H9 (cell line): ENCODE measurements around the gene PTGFRN. TPM values are rescaled to one million over a fixed set of nuclear protein-coding genes. Genes with fewer than 3 reads are reported as not detected.

Source experiments
- DNase-seq: peaks from one replicate; pipeline ENCODE4 v3.0.0-alpha.2; 2017
- H2AFZ ChIP-seq: one replicate; pipeline ENCODE4 v1.6.1; 2013; ENCODE audit warnings: mild to moderate bottlenecking, low read length, control low read depth, moderate library complexity
- H2AK5ac ChIP-seq: 2 replicates; pipeline ENCODE4 v1.6.1; 2013; ENCODE audit warnings: low read length, control low read depth, mixed read lengths; ENCODE audit not compliant: insufficient read length
- H2BK120ac ChIP-seq: one replicate; pipeline ENCODE4 v1.6.1; 2013; ENCODE audit warnings: low read depth, mild to moderate bottlenecking, low read length, control low read depth, inconsistent platforms; ENCODE audit not compliant: poor library complexity, severe bottlenecking
- H2BK12ac ChIP-seq: 2 replicates; pipeline ENCODE4 v1.6.1; 2013; ENCODE audit warnings: low read length, control low read depth, mixed read lengths, low read depth; ENCODE audit not compliant: insufficient read length
- H2BK15ac ChIP-seq: 2 replicates; pipeline ENCODE4 v1.6.1; 2013; ENCODE audit warnings: low read depth, low read length, control low read depth
- H2BK20ac ChIP-seq: one replicate; pipeline ENCODE4 v1.6.1; 2013; ENCODE audit warnings: low read depth, mild to moderate bottlenecking, low read length, control low read depth, inconsistent platforms; ENCODE audit not compliant: poor library complexity, severe bottlenecking
- H2BK5ac ChIP-seq: 2 replicates; pipeline ENCODE4 v1.6.1; 2013; ENCODE audit warnings: low read length, control low read depth, mixed read lengths; ENCODE audit not compliant: insufficient read length
- H3K14ac ChIP-seq: 2 replicates; pipeline ENCODE4 v1.6.1; 2013; ENCODE audit warnings: low read length, control low read depth; ENCODE audit not compliant: insufficient read depth
- H3K18ac ChIP-seq: 2 replicates; pipeline ENCODE4 v1.6.1; 2013; ENCODE audit warnings: low read depth, mild to moderate bottlenecking, mixed read lengths, low read length, control low read depth; ENCODE audit not compliant: insufficient read length
- H3K23ac ChIP-seq: 2 replicates; pipeline ENCODE4 v1.6.1; 2013; ENCODE audit warnings: low read length, control low read depth, mixed read lengths, low read depth; ENCODE audit not compliant: insufficient read length
- H3K23me2 ChIP-seq: 2 replicates; pipeline ENCODE4 v1.6.1; 2013; ENCODE audit warnings: low read depth, mild to moderate bottlenecking, mixed read lengths, low read length, control low read depth; ENCODE audit not compliant: insufficient read length, poor library complexity, severe bottlenecking
- H3K27ac ChIP-seq: 2 replicates; pipeline ENCODE4 v1.5.1; 2013; ENCODE audit warnings: low read length, control low read depth, mixed read lengths, low read depth; ENCODE audit not compliant: insufficient read length
- H3K27me3 ChIP-seq: 2 replicates; pipeline ENCODE4 v1.6.1; 2013; ENCODE audit warnings: low read length, control low read depth, inconsistent platforms; ENCODE audit not compliant: insufficient read depth
- H3K4ac ChIP-seq: 2 replicates; pipeline ENCODE4 v1.6.1; 2013; ENCODE audit warnings: low read depth, mild to moderate bottlenecking, control low read depth, inconsistent platforms, low read length, moderate library complexity
- H3K4me1 ChIP-seq: 2 replicates; pipeline ENCODE4 v1.6.1; 2013; ENCODE audit warnings: low read length, control low read depth, inconsistent platforms; ENCODE audit not compliant: insufficient read depth
- H3K4me2 ChIP-seq: 2 replicates; pipeline ENCODE4 v1.6.1; 2013; ENCODE audit warnings: low read length, control low read depth, mixed read lengths; ENCODE audit not compliant: insufficient read length, insufficient read depth
- H3K56ac ChIP-seq: 2 replicates; pipeline ENCODE4 v1.6.1; 2013; ENCODE audit warnings: low read depth, mild to moderate bottlenecking, mixed read lengths, low read length, control low read depth; ENCODE audit not compliant: insufficient read length
- H3K79me1 ChIP-seq: 2 replicates; pipeline ENCODE4 v1.6.1; 2013; ENCODE audit warnings: low read depth, mild to moderate bottlenecking, moderate library complexity, low read length, control low read depth, inconsistent platforms; ENCODE audit not compliant: insufficient read depth, poor library complexity, severe bottlenecking
- H3K79me2 ChIP-seq: 2 replicates; pipeline ENCODE4 v1.6.1; 2013; ENCODE audit warnings: low read length, control low read depth, inconsistent platforms; ENCODE audit not compliant: insufficient read depth
- H3K9ac ChIP-seq: 2 replicates; pipeline ENCODE4 v1.6.1; 2013; ENCODE audit warnings: low read length, control low read depth, mixed read lengths; ENCODE audit not compliant: insufficient read length; ENCODE audit errors: extremely low read depth
- H3K9me3 ChIP-seq: one replicate; pipeline ENCODE4 v1.6.1; 2013; ENCODE audit warnings: low read depth, low read length, inconsistent platforms; ENCODE audit not compliant: control insufficient read depth
- H3T11ph ChIP-seq: one replicate; pipeline ENCODE4 v1.6.1; 2013; ENCODE audit warnings: mild to moderate bottlenecking, low read length, control low read depth, inconsistent platforms
- H4K20me1 ChIP-seq: one replicate; pipeline ENCODE4 v1.6.1; 2013; ENCODE audit not compliant: control insufficient read depth, insufficient read length, insufficient read depth
- H4K5ac ChIP-seq: 2 replicates; pipeline ENCODE4 v1.6.1; 2013; ENCODE audit warnings: low read depth, mild to moderate bottlenecking, mixed read lengths, low read length, control low read depth; ENCODE audit not compliant: insufficient read length
- H4K8ac ChIP-seq: replicated peaks from 2 replicates; pipeline ENCODE4 v1.6.1; 2013; ENCODE audit warnings: low read length, control low read depth, mixed read lengths, low read depth; ENCODE audit not compliant: insufficient read length
- H4K91ac ChIP-seq: 2 replicates; pipeline ENCODE4 v1.6.1; 2013; ENCODE audit warnings: low read depth, mild to moderate bottlenecking, moderate library complexity, mixed read lengths, low read length, control low read depth; ENCODE audit not compliant: insufficient read length
- H3K27ac Mint-ChIP-seq, 3 experiments: 2 replicates in 2 of 3; 3 replicates in 1 of 3; pipeline ENCODE4 v1.8.0; 2020 to 2021; ENCODE audit warnings: mixed read lengths in 3 of 3, mild to moderate bottlenecking in 1 of 3, moderate library complexity in 1 of 3
- H3K27me3 Mint-ChIP-seq: 2 replicates; pipeline ENCODE4 v1.8.0; 2021; ENCODE audit warnings: low read depth, mild to moderate bottlenecking, moderate library complexity, mixed read lengths
- H3K36me3 Mint-ChIP-seq, 3 experiments: 2 replicates in 2 of 3; 3 replicates in 1 of 3; pipeline ENCODE4 v1.8.0; 2020 to 2021; ENCODE audit warnings: low read depth in 3 of 3, mixed read lengths in 3 of 3; ENCODE audit not compliant: insufficient read depth in 1 of 3
- H3K4me1 Mint-ChIP-seq, 2 experiments: 2 replicates each; pipeline ENCODE4 v1.8.0; 2020; ENCODE audit warnings: mixed read lengths in 2 of 2
- H3K4me3 Mint-ChIP-seq, 2 experiments: 2 replicates in 1 of 2; 3 replicates in 1 of 2; pipeline ENCODE4 v1.8.0; 2020 to 2021; ENCODE audit warnings: mild to moderate bottlenecking in 2 of 2, mixed read lengths in 2 of 2, moderate library complexity in 1 of 2
- H3K9me3 Mint-ChIP-seq, 2 experiments: 2 replicates in 1 of 2; 3 replicates in 1 of 2; pipeline ENCODE4 v1.8.0; 2020; ENCODE audit warnings: mild to moderate bottlenecking in 2 of 2, mixed read lengths in 2 of 2, moderate library complexity in 1 of 2
- WGBS: extraction: QIAGEN DNeasy Blood & Tissue Kit; methylation state at CpG from one replicate; pipeline ENCODE4 v1.1.7; 2013; ENCODE audit warnings: missing lambda C conversion rate, low lambda C conversion rate, mixed read lengths; ENCODE audit not compliant: insufficient read length; ENCODE audit errors: extremely low coverage; 5-methylcytosine and 5-hydroxymethylcytosine counted together
- total RNA-seq: library from RNA; stranded (reverse); gene quantifications from 2 replicates; pipeline ENCODE4 v1.2.1, GENCODE V29; 2021
- TF ChIP-seq, protein P1 (sequence below): fragments of 200-600 bp; sonication (generic); conservative IDR thresholded peaks from 3 replicates; pipeline ENCODE4 v1.8.0; 2021; ENCODE audit warnings: antibody characterized with exemption, mild to moderate bottlenecking

Gene PTGFRN
- total RNA-seq, 1 experiment from 2014 or later, result 26.3 TPM

GRCh38 chr1:116891396-116892079 is 18.2 kb upstream of the PTGFRN start:
- no peaks in the 10 kb centered on the region for H3K79me1 ChIP-seq
- no peak overlapping the region for H3K4me2 ChIP-seq
- no peak for DNase-seq
- H2BK20ac ChIP-seq, result no peak overlapping the region
- no peak overlapping the region for H3K9ac ChIP-seq
- H3K23me2 ChIP-seq, result no peaks in the 10 kb centered on the region
- H3K18ac ChIP-seq, result no peak overlapping the region
- no CpG with 5 or more reads among the region's 5 CpGs for WGBS
- H4K5ac ChIP-seq, result no peak overlapping the region
- no peak overlapping the region for H3K27ac ChIP-seq
- no peaks in the 10 kb centered on the region; the same call in 1 of the 2 replicates for H3K4me1 ChIP-seq
- no peaks in the 10 kb centered on the region for H3K79me2 ChIP-seq
- H2BK120ac ChIP-seq, result no peak overlapping the region
- H3K4me3 Mint-ChIP-seq, result no peak overlapping the region
- H3K4ac ChIP-seq, result no peak overlapping the region
- H3K27me3 Mint-ChIP-seq, result no peaks in the 10 kb centered on the region; the same call in 1 of the 2 replicates
- H2BK15ac ChIP-seq, result no peak overlapping the region
- H4K91ac ChIP-seq, result no peak overlapping the region
- H2BK12ac ChIP-seq, result no peak overlapping the region
- H3T11ph ChIP-seq, result no peak overlapping the region
- H3K27ac Mint-ChIP-seq, result peak overlapping the region in 1 of 3 experiments; percentile 39; a peak in 2 of 7 replicates
- H2AFZ ChIP-seq, result no peak overlapping the region
- no peak overlapping the region for H4K8ac ChIP-seq
- no peaks in the 10 kb centered on the region for H3K9me3 ChIP-seq
- peaks cover 17 to 22% of the 10 kb centered on the region in 2 experiments for H3K9me3 Mint-ChIP-seq
- no peak overlapping the region for H3K23ac ChIP-seq
- TF ChIP-seq, protein P1, sequence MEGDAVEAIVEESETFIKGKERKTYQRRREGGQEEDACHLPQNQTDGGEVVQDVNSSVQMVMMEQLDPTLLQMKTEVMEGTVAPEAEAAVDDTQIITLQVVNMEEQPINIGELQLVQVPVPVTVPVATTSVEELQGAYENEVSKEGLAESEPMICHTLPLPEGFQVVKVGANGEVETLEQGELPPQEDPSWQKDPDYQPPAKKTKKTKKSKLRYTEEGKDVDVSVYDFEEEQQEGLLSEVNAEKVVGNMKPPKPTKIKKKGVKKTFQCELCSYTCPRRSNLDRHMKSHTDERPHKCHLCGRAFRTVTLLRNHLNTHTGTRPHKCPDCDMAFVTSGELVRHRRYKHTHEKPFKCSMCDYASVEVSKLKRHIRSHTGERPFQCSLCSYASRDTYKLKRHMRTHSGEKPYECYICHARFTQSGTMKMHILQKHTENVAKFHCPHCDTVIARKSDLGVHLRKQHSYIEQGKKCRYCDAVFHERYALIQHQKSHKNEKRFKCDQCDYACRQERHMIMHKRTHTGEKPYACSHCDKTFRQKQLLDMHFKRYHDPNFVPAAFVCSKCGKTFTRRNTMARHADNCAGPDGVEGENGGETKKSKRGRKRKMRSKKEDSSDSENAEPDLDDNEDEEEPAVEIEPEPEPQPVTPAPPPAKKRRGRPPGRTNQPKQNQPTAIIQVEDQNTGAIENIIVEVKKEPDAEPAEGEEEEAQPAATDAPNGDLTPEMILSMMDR, result no peak
- no peak overlapping the region for H2AK5ac ChIP-seq
- H3K27me3 ChIP-seq, result no peaks in the 10 kb centered on the region
- no peak overlapping the region; the same call in 1 of the 2 replicates for H3K14ac ChIP-seq
- peaks cover 10 to 11% of the 10 kb centered on the region in 2 experiments for H3K4me1 Mint-ChIP-seq
- H3K36me3 Mint-ChIP-seq, result peaks cover 0 to 13% (median 6%) of the 10 kb centered on the region in 3 experiments; a peak in 6 of 7 replicates
- H4K20me1 ChIP-seq, result no peaks in the 10 kb centered on the region
- H3K56ac ChIP-seq, result no peak overlapping the region
- H2BK5ac ChIP-seq, result no peak overlapping the region
